HG02759 (cell line): ENCODE results near the gene TRIM62.
"Not testable (repeated sequence)": the region's sequence is repeated elsewhere in the genome, so short reads cannot be mapped to it uniquely, and the experiment has no call there.

Experiments used
- ATAC-seq: cut with Tn5 transposase; IDR thresholded peaks from one replicate; pipeline ENCODE4 v1.9.1; 2021; ENCODE audit warnings: mild to moderate bottlenecking, moderate library complexity; ENCODE audit not compliant: unreplicated experiment

The TRIM62 gene

DNA sequence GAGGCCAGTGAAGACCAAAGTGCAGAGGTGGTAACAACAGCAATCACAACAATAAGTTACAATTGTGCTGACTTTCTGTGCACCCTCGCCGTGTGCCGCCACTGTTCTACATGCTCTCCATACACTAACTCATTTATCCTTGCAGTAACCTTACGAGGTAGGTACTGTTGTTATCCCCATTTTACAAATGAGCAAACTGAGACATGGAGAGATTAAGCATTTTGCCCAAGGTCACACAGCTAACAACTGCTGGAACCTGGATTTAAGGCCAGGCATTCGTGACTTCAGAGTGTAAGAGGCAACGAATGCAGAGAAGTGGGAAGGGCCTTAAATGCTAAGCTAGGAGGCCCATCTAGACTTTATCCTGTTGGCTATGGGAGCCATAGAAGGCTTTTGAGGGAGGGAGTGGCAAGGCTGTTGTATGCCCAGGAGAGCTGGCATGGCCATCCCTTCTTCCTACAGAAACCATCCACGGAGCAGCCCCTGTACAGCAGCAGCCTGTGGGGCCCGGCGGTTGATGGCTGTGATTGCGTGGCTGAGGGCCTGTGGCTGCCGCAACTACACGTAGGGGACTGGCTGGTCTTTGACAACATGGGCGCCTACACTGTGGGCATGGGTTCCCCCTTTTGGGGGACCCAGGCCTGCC lies 64.3 kb downstream of the TRIM62 start:
- no peak for ATAC-seq

DNA sequence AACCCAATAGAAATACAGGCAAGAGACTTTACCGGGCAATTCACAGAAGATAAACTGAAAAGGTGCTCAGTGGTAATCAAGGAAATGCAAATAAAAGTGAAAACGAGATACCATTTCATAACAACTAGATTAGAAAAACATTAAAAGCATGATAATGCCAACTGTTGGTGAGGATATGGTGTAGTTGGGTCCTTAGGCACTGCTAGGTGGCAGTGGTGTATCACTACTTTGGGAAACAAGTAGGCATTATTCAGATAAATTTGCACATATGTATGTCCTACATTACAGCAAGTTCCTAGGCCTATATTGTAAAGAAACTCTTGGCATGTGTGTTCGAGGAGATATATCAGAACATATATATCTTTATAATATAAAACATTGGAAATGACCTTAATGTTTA lies 69.9 kb downstream of the TRIM62 start:
- no peak for ATAC-seq

DNA sequence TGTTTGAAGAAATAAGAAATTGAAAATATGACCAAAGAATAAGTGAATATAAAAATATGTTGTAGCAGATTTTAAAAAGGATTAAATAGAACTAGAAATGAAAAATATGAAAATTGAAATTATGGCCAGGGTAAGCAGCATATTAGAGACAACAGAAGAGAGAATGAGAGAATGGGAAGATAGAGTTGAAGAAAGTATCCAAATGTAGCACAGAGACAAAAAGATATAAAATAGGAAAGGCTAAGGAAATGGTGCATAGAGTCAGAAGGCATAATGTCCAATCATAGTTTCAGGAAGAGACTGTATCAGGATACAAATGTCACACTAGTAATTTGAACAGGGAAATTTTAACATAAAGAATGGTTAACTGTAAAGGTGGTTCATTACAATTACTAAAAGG lies 71.4 kb downstream of the TRIM62 start:
- ATAC-seq: no peak

DNA sequence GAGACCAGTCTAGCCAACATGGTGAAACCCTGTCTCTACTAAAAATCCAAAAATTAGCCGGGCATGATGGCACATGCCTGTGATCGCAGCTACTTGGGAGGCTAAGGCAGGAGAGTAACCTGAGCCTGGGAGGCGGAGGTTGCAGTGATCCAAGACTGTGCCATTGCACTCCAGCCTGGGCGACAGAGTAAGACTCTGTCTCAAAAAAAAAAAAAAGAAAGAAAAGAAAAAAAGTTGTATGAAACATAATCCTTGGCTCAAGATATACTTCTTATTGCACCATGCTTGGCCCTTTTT lies 81.8 kb downstream of the TRIM62 start:
- ATAC-seq: not testable (repeated sequence)

DNA sequence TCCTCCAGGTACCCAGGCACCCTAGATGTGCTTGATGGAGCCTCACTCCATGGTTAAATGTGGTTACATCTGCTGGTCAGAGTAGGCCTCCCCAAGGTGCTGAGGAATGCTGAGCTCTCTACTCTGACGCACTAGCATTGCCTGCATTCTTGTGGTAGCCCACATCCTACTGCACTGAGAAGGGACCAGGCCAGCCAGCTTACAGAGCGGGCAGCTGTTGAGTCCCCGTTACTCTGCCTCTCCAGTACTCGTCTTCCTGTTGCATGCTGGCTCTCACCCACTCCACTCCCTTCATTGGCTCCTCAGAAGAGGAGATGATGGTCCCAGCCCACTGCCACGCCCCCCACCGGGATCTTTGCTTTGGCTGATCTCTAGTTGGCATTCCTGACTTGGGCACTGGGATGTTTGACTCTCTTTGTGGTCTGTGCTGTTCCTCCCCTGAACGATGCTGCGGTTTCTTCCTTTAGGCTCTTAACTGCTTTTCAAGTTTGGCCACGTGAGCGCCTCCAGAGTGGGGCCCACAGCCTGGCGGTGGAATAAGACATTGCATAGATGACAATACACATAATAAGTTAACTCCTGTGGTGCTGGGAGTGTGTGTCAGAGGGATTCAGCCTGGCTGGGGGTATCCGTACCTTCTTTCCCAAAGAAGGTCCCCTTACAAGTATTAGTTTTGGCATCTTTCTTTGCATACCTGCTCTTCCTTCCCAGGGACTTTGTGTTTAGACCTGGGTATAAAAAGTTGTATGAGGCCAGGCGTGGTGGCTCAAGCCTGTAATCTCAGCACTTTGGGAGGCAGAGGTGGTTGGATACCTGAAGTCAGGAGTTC lies 82.3 kb downstream of the TRIM62 start:
- ATAC-seq: no peak

DNA sequence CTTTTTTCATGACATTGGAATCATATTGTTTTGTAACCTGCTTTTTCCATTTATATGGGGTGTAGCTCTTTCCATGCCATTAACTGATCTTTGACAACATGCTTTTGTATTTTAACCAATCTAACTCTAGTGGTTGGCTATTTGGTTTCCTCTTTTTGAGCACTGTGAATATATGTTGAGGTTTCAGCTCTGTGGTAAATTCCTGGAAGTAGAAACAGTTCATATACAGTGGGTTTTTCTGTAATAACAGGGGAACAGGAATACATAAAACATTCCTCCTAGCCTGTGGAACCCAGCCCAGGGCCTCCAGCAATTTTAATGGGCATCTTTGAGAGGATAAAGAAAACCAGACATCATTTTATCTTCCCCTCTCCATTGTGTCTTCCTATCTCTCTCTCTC lies 83.5 kb downstream of the TRIM62 start:
- no peak for ATAC-seq

DNA sequence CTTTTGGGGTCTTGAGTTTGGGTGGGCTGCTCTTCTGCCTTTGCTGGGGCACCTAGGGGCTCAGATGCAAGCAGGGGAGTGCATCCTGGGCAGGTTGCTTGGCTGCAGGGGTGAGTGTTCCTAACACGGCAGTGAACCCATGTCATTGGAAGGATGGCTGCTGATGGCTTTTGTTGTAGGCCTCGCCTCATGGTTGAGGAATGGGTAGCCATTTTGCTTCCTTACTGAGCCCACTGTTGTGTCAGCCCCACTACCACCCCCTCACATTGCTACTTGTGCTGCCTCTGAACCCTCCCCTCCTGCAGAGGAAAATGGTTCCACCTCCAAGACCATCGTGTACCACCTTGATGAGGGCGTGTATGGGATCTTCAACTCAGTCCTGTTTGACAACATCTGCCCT lies 84.1 kb downstream of the TRIM62 start:
- no peak for ATAC-seq

DNA sequence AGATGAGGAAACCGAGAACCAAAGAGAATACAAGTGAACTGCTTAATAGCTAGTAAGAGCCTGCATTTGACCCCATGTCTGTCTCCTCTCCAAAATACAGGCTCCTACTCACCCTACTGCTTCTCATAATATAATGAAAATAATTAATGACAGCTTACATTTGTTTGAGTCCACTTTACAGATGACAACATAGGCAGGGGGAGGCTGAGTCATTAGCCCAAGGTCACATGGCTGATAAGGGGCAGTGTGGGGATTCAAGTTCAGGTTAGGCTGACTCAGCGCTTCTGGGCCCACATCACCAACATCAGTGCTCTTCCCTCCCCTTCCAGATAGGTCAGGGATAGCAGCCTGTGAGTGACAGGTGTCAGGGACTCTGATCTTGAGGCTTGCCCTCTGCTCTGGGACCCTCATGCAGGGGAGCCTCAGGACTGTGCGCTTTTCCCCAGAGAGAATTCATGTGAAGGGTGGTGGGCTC lies 84.7 kb downstream of the TRIM62 start:
- ATAC-seq: no peak

DNA sequence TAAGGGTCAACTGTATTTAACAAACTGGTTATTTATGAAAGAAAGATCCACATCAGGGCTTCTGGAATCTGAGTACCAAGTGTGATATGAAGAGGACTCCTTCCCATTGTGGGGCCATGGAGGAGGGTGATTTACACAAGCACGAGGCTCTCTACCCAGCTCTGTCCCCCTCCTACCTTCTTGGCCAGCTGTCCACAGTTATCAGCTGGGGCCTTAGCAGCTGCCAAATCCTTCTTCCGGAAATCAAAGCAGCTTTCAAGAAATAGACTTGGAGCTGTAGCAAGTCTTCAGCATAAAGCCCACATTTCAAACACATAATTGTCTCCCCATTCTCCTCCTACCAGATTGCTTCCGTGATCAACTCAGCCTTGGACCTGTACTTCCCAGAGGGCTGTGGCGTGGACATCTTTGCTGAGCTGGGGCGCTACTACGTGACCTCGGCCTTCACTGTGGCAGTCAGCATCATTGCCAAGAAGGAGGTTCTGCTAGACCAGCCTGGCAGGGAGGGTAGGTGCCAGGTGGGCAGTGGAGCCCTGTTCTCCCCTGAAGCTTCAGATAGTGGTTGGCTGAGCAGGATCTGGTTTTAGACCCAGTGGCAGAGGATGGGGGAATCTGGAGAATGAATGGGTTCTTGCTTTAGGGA lies 85.4 kb downstream of the TRIM62 start:
- ATAC-seq: no peak
